GM12891 (cell line): ENCODE data around the gene METAP1.
"Not testable (repeated sequence)": the region's sequence is repeated elsewhere in the genome, so short reads cannot be mapped to it uniquely, and the experiment has no call there.

Experiments used
- DNase-seq: peaks from one replicate; pipeline ENCODE4 v3.0.0; 2011; ENCODE audit warnings: low spot score; ENCODE audit not compliant: insufficient read length
- FAIRE-seq: peaks from 2 replicates; lab custom pipeline; 2011; peaks lifted over from hg19 to GRCh38; lab: Jason Lieb, UNC
- PAX5 ChIP-seq: IDR thresholded peaks from 2 replicates; pipeline ENCODE4 v1.6.1; 2011; ENCODE audit warnings: low read length, moderate library complexity, mild to moderate bottlenecking; ENCODE audit not compliant: insufficient read depth, severe bottlenecking
- POLR2A ChIP-seq: IDR thresholded peaks from 2 replicates; pipeline ENCODE4 v1.6.1; 2011; ENCODE audit warnings: low read depth, low read length, control low read depth
- POLR2AphosphoS5 ChIP-seq: IDR thresholded peaks from 2 replicates; pipeline ENCODE4 v1.6.1; 2011; ENCODE audit warnings: low read depth, low read length, control low read depth
- POU2F2 ChIP-seq: IDR thresholded peaks from 2 replicates; pipeline ENCODE4 v1.6.1; 2011; ENCODE audit warnings: low read depth, mild to moderate bottlenecking, control low read depth, low read length, moderate library complexity
- SPI1 ChIP-seq: IDR thresholded peaks from 2 replicates; pipeline ENCODE4 v1.6.1; 2011; ENCODE audit warnings: low read depth, low read length, control low read depth
- TAF1 ChIP-seq: IDR thresholded peaks from 2 replicates; pipeline ENCODE4 v1.6.1; 2011; ENCODE audit warnings: low read depth, low read length, control low read depth

METAP1 gene

GRCh38 chr4:99088481-99089365 lies 93.2 kb downstream of the METAP1 start, which contains the start of gene ADH5:
ADH5 (minus strand) TSS chr4:99088788; CDS start chr4:99088700, 88 bp downstream.
- FAIRE-seq = peak; percentile 96

GRCh38 chr4:99090481-99091215 lies 95.1 kb downstream of the METAP1 start:
- FAIRE-seq (no peak), DNase-seq (no peak)
- no peak for TF ChIP-seq POLR2A
- no peak for TF ChIP-seq TAF1
- TF ChIP-seq PAX5 = no peak
- TF ChIP-seq SPI1 = no peak
- TF ChIP-seq POLR2AphosphoS5 = no peak
- no peak for TF ChIP-seq POU2F2

More at GRCh38 chr4:99088481-99089365, 93.2 kb downstream of the METAP1 start, which contains the start of gene ADH5:
- TF ChIP-seq PAX5 (no peak), POLR2A (peak; percentile 95), POLR2AphosphoS5 (peak; percentile 78), SPI1 (no peak), POU2F2 (0 out of 2 replicates have a peak, but pooled peaks have one; percentile 68), TAF1 (peak; percentile 91)
- peak; percentile 81 for DNase-seq

DNA sequence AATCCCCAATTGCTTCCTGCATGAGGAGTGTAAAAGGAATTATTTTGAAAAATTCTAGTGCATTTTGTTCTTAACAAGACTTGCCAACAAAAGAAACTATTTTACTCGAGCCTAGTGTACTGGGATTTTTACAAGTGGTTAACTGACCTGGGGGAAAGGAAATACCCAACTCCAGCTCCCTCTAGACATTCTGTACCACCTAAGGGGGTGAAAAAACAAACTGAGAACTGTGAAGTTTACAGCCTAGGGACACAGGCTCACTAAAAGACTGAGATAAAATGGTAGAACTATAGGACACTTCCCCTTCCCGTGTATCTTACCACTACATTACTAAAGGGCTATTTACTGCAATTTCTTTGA lies 95.7 kb downstream of the METAP1 start:
- DNase-seq = no peak
- FAIRE-seq = no peak
- TF ChIP-seq TAF1 = no peak
- no peak for TF ChIP-seq PAX5
- TF ChIP-seq POLR2A = no peak
- TF ChIP-seq POU2F2 = no peak
- no peak for TF ChIP-seq POLR2AphosphoS5
- no peak for TF ChIP-seq SPI1

GRCh38 chr4:99091841-99092240 lies 96.3 kb downstream of the METAP1 start:
- FAIRE-seq, DNase-seq: not testable (repeated sequence)

DNA sequence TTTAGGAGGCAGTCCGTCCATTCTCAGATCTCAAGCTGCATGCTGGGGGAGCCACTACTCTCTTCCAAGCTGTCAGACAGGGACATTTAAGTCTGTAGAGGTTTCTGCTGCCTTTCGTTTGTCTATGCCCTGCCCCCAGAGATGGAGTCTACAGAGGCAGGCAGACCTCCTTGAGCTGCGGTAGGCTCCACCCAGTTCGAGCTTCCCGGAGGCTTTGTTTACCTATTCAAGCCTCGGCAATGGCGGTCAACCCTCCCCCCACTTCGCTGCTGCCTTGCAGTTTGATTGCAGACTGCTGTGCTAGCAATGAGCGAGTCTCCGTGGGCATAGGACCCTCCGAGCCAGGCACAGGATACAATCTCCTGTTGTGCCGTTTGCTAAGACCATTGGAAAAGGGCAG lies 103.8 kb downstream of the METAP1 start:
- FAIRE-seq (no peak), DNase-seq (no peak)
- no peak for TF ChIP-seq PAX5
- TF ChIP-seq SPI1 = no peak
- TF ChIP-seq TAF1 = no peak
- TF ChIP-seq POLR2AphosphoS5 = no peak

- DNase-seq, FAIRE-seq: not testable (repeated sequence)
Measured at GRCh38 chr4:99099814-99100213, 104.3 kb downstream of the METAP1 start.

GRCh38 chr4:99100876-99101275 lies 105.4 kb downstream of the METAP1 start:
- FAIRE-seq = peak; percentile 52
- no peak for TF ChIP-seq POU2F2
- no peak for DNase-seq

- DNase-seq (no peak), FAIRE-seq (no peak)
- no peak for TF ChIP-seq TAF1
- TF ChIP-seq PAX5 = no peak
- TF ChIP-seq POLR2A = no peak
- no peak for TF ChIP-seq POLR2AphosphoS5
- TF ChIP-seq POU2F2 = no peak
- no peak for TF ChIP-seq SPI1
Measured at GRCh38 chr4:99102634-99103033, 107.1 kb downstream of the METAP1 start.

DNA sequence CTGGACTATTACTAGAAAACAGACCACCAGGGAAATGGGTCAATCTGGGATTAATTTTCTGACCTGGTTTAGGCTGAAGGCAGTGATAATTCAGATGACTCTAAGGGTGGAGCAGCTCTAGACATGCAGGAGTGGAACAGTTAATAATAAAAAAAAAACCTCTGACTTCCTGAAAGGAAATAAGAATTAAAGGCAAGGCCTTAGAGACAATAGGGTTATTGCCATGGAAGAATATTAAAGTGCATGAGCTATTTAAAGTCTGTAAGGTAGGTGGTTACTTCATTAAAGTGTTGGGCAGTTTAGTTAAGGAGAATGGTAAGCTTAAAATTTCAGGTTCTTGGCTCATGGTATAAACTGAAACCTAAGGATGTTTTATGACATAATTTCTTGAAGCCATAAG lies 107.6 kb downstream of the METAP1 start:
- DNase-seq (no peak), FAIRE-seq (no peak)
- no peak for TF ChIP-seq TAF1
- TF ChIP-seq POLR2AphosphoS5 = no peak
- TF ChIP-seq POU2F2 = no peak
- no peak for TF ChIP-seq POLR2A
- no peak for TF ChIP-seq PAX5
- TF ChIP-seq SPI1 = no peak

DNA sequence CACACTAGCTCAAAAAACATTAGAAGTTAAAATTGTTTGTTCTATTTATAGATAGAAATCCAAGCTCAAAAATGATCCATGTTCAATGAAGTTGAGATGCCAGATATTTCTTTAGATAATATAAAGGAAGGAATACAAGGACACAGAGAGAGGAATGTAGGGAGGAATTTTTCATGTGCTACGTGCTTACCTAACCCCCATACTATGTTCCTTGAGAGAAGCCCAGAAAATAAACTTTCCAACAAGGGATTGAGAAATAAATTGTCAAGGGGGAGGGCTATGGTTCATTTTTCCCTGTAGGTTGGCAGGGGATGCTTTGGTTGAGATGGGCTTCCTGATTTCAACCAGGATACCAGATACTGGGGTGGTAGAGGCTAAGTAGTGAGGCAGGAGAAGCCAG lies 108.6 kb downstream of the METAP1 start:
- no peak for FAIRE-seq
- TF ChIP-seq SPI1 (no peak), TAF1 (no peak), POLR2AphosphoS5 (no peak), POU2F2 (no peak), POLR2A (no peak), PAX5 (no peak)
- DNase-seq = no peak

DNA sequence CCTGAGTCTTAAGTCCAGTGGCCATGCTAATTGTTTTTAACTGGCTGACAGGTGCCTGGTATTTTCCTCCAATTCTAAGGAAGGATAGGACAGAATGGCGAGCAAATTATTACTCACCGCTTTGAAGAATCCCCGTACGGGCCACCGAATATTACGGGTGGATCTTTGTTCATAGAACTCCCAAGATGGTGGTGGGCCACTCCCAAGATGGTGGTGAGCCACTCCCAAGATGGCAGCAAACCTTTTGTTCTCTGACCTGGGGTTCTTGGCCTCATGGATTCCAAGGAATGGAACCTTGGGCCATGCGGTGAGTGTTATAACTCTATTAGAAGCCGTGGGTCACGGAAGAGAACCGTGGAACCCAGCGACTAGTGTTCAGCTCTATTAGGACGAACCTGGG lies 113.8 kb downstream of the METAP1 start:
- not testable (repeated sequence) for DNase-seq, FAIRE-seq
